Left lung (tissue), 10 donors: ENCODE data around the gene C5orf24. TPM values are rescaled to one million over a fixed set of nuclear protein-coding genes. Genes with fewer than 3 reads are reported as not detected.

ENCODE experiments used
- ATAC-seq: fragments of 200-7000 bp; cut with Tn5 transposase; one replicate; pipeline ENCODE4 v1.9.1; 2020; ENCODE audit warnings: moderate library complexity
- DNase-seq, 4 donors: peaks; one replicate each; pipeline ENCODE4 v3.0.0-alpha.2; 2013 to 2020
- H3K27ac ChIP-seq, 2 donors: fragments of 200-600 bp; sonication (generic) in 1 of 2; one replicate each; pipeline versions ENCODE4 v1.5.0 to v1.8.0; 2020 to 2021
- H3K27me3 ChIP-seq, 2 donors: fragments of 200-600 bp; sonication (generic) in 1 of 2; one replicate each; pipeline versions ENCODE4 v1.5.0 to v1.8.0; 2020 to 2021
- H3K36me3 ChIP-seq, 2 donors: fragments of 200-600 bp; sonication (generic) in 1 of 2; one replicate each; pipeline versions ENCODE4 v1.5.0 to v1.8.0; 2020 to 2021
- H3K4me1 ChIP-seq, 2 donors: fragments of 200-600 bp; one replicate each; pipeline ENCODE4 v1.8.0; 2021
- H3K4me3 ChIP-seq, 2 donors: fragments of 200-600 bp; sonication (generic) in 1 of 2; one replicate each; pipeline versions ENCODE4 v1.5.0 to v1.8.0; 2020 to 2021; ENCODE audit warnings: mild to moderate bottlenecking in 1 of 2
- H3K9me3 ChIP-seq, 2 donors: fragments of 200-600 bp; sonication (generic) in 1 of 2; one replicate each; pipeline versions ENCODE4 v1.5.0 to v1.8.0; 2020 to 2021
- CTCF ChIP-seq, 2 donors: fragments of 200-600 bp; sonication (generic) in 1 of 2; IDR thresholded peaks; one replicate each; pipeline versions ENCODE4 v1.5.0 to v1.8.0; 2021; ENCODE audit warnings: antibody characterized with exemption in 2 of 2
- intact Hi-C, 2 donors: fragments of 100-400 bp; cut with DNase I; formaldehyde crosslinking; loops; one replicate each; pipeline versions ENCODE4 v1.11.2 to v1.14.2; 2022
- polyA plus RNA-seq, 6 donors: library from polyadenylated mRNA; unstranded; fragments of 120-200 nt; gene quantifications; one replicate each; pipeline ENCODE4 v1.2.1, GENCODE V29; 2013; ENCODE audit not compliant: insufficient read length in 6 of 6
- total RNA-seq, 2 donors: library from RNA; stranded (reverse); fragmentation: NEBNext Ultra II Directional; extraction: Animal tissue kit (Norgen Biotek cat#: 25700); gene quantifications; one replicate each; pipeline ENCODE4 v1.2.1, GENCODE V29; 2021
- donor health status: DM: no; HTN: yes; CAD: no.
- donor health status: DM: no; HTN: no; CAD: no.

Gene C5orf24
- total and polyA plus RNA-seq, 8 donors = 50.8 to 86.3 (median 77.0) TPM

DNA sequence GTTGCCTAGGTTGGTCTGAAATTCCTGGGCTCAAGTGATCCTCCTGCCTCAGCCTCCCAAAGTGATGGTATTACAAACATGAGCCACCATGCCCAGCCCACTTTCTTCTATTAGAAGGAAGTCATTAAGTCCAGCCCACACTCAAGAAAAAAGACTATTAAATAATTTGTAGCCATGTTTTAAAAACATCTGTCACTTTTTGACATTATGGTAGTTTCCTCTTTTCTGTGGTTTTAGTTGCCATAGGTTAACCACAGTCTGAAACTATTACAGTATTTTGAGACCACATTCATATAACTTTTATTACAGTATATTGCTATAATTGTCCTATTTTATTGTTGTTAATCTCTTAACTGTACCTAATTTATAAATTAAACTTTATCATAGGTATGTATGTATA, 31.9 kb upstream of the C5orf24 start:
- peaks cover 0 to 9% of the 10 kb centered on the region in 2 donors for H3K4me1 ChIP-seq
- intact Hi-C loops = no loop called here
- DNase-seq = no peak
- peaks cover 1 to 94% of the 10 kb centered on the region in 2 donors for H3K36me3 ChIP-seq
- H3K27ac ChIP-seq = no peak overlapping the region
- no peaks in the 10 kb centered on the region for H3K27me3 ChIP-seq
- no peaks in the 10 kb centered on the region for H3K9me3 ChIP-seq
- no peak for TF ChIP-seq CTCF (IDR thresholded peaks at IDR 0.05)
- no peak overlapping the region for H3K4me3 ChIP-seq
- no peak for ATAC-seq

DNA sequence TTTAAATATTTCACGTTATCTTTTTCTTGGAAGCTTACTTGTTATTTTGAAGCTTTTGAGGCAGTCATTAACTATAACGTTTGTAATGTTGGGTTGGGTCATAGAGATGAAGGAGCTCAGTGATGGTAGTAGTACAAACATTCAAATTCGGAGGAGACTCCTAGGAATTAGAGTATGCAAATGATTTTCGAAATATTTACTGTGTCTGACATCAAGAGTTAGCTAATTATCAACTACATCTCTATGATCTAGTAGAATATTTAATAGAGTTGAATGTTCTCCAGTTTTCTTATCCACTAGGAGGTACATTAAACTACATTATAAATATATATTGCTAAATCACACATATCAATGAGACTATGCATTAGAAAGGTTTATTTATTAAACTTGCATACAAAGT, 28.8 kb upstream of the C5orf24 start:
- no peak for TF ChIP-seq CTCF (IDR thresholded peaks at IDR 0.05)
- H3K4me3 ChIP-seq = no peak overlapping the region
- intact Hi-C loops = no loop called here

GRCh38 chr5:134818776-134819175, 27.0 kb upstream of the C5orf24 start:
- intact Hi-C loops = no loop called here
- no peak for TF ChIP-seq CTCF (IDR thresholded peaks at IDR 0.05)
- DNase-seq (no peak), ATAC-seq (no peak)
- peaks cover 3 to 93% of the 10 kb centered on the region in 2 donors for H3K36me3 ChIP-seq
- H3K4me1 ChIP-seq = peaks cover 0 to 3% of the 10 kb centered on the region in 2 donors
- no peaks in the 10 kb centered on the region for H3K9me3 ChIP-seq
- H3K27me3 ChIP-seq = no peaks in the 10 kb centered on the region
- H3K4me3 ChIP-seq = no peak overlapping the region
- no peak overlapping the region for H3K27ac ChIP-seq

More for the DNA sequence above, 28.8 kb upstream of the C5orf24 start:
- peaks cover 0 to 9% of the 10 kb centered on the region in 2 donors for H3K4me1 ChIP-seq
- no peaks in the 10 kb centered on the region for H3K27me3 ChIP-seq
- ATAC-seq (no peak), DNase-seq (no peak)
- no peaks in the 10 kb centered on the region for H3K9me3 ChIP-seq
- peaks cover 3 to 94% of the 10 kb centered on the region in 2 donors for H3K36me3 ChIP-seq
- no peak overlapping the region for H3K27ac ChIP-seq

GRCh38 chr5:134819407-134819963, 26.3 kb upstream of the C5orf24 start:
- no peaks in the 10 kb centered on the region for H3K9me3 ChIP-seq
- no peak for TF ChIP-seq CTCF (IDR thresholded peaks at IDR 0.05)
- H3K4me3 ChIP-seq = no peak overlapping the region
- no peak overlapping the region for H3K27ac ChIP-seq
- ATAC-seq (peak; percentile 58), DNase-seq (no peak)
- no peaks in the 10 kb centered on the region for H3K27me3 ChIP-seq
- H3K36me3 ChIP-seq = peaks cover 3 to 95% of the 10 kb centered on the region in 2 donors
- intact Hi-C loops = no loop called here
- no peaks in the 10 kb centered on the region for H3K4me1 ChIP-seq

DNA sequence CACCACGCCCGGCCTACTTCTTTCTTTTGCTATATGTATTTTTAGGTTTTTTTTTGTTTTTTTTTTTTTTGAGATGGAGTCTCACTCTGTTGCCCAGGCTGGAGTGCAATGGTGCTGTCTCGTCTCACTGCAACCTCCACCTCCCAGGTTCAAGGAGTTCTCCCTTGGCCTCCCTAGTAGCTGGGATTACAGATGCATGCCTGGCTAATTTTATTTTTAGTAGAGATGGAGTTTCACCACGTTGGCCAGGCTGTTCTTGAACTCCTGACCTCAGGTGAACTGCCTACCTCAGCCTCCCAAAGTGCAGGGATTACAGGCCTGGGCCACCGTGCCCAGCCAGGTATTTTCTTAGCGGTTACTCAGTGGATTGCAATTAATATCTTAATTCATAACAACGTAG, 23.9 kb upstream of the C5orf24 start:
- intact Hi-C loops = no loop called here
- Histone ChIP-seq H3K27me3 (no peaks in the 10 kb centered on the region), H3K27ac (no peak overlapping the region), H3K4me3 (no peak overlapping the region), H3K36me3 (peaks cover 3 to 86% of the 10 kb centered on the region in 2 donors), H3K9me3 (no peaks in the 10 kb centered on the region), H3K4me1 (no peaks in the 10 kb centered on the region)
- ATAC-seq (no peak), DNase-seq (no peak)
- TF ChIP-seq CTCF (IDR thresholded peaks at IDR 0.05) = no peak
